Ishikawa (cell line): ENCODE measurements around the gene CHD2.

ENCODE experiments used
- CREB1 ChIP-seq: IDR thresholded peaks from 2 replicates; pipeline ENCODE4 v1.6.1; 2012; ENCODE audit warnings: low read depth
- EGR1 ChIP-seq: IDR thresholded peaks from 2 replicates; pipeline ENCODE4 v1.6.1; 2012
- EP300 ChIP-seq: IDR thresholded peaks from 2 replicates; pipeline ENCODE4 v1.6.1; 2012; ENCODE audit warnings: borderline replicate concordance
- ZBTB7A ChIP-seq: IDR thresholded peaks from 2 replicates; pipeline ENCODE4 v1.6.1; 2012; ENCODE audit warnings: low read depth
- TF ChIP-seq, protein P1 (sequence below): IDR thresholded peaks from 2 replicates; pipeline ENCODE4 v1.6.1; 2012

GRCh38 chr15:93048759-93049161 is 148.6 kb downstream of the CHD2 start:
- TF ChIP-seq ZBTB7A (0 out of 2 replicates have a peak, but pooled peaks have one; percentile 24), EGR1 (no peak), EP300 (no peak), CREB1 (no peak)
- TF ChIP-seq, protein P1, sequence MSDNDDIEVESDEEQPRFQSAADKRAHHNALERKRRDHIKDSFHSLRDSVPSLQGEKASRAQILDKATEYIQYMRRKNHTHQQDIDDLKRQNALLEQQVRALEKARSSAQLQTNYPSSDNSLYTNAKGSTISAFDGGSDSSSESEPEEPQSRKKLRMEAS: no peak
